HepG2 (cell line): ENCODE results near the gene NOP9.

Experiments used
- NCOR1 ChIP-seq: fragments of 200-600 bp; sonication (generic); IDR thresholded peaks from 2 replicates; pipeline ENCODE4 v1.7.0; 2017; ENCODE audit warnings: antibody characterized with exemption, low read length, borderline replicate concordance
- ZNF563 ChIP-seq: sonication (generic); formaldehyde crosslinking; IDR thresholded peaks from 2 replicates; pipeline ENCODE4 v1.8.0; 2022; ENCODE audit warnings: mild to moderate bottlenecking, moderate library complexity, missing genetic modification reagents

GRCh38 chr14:24310646-24311604, 11.3 kb downstream of the NOP9 start, which contains the start of gene LTB4R:
- TF ChIP-seq ZNF563 (CRISPR knock-in tag) (no peak), NCOR1 (no peak)
